Measurements from ENCODE around the gene MED14. TPM values are rescaled to one million over a fixed set of nuclear protein-coding genes. Genes with fewer than 3 reads are reported as not detected.
"Not testable (repeated sequence)": the region's sequence is repeated elsewhere in the genome, so short reads cannot be mapped to it uniquely, and the experiment has no call there.

Gene MED14
- 20.3 TPM for total RNA-seq

GRCh38 chrX:40735325-40736169, at the start of gene MED14:
Gene MED14, minus strand, starts transcription at chrX:40735542. Its CDS starts 130 bp downstream, at chrX:40735412.
- DNase-seq (ENCODE audit: low spot score) (peak; percentile 88), ATAC-seq (peak; percentile 96)

- ATAC-seq, result peak; percentile 36
Measured at GRCh38 chrX:40784516-40785151, 49.3 kb upstream of the MED14 start.

GRCh38 chrX:40782644-40783259, 47.4 kb upstream of the MED14 start:
- not testable (repeated sequence) for ATAC-seq; DNase-seq (ENCODE audit: low spot score)

More at GRCh38 chrX:40784516-40785151, 49.3 kb upstream of the MED14 start:
- DNase-seq (ENCODE audit: low spot score), result no peak

GRCh38 chrX:40780951-40781350, 45.6 kb upstream of the MED14 start:
- no peak for DNase-seq (ENCODE audit: low spot score)
- no peak for ATAC-seq

GRCh38 chrX:40780082-40780481, 44.7 kb upstream of the MED14 start:
- DNase-seq (ENCODE audit: low spot score) (no peak), ATAC-seq (no peak)

- DNase-seq (ENCODE audit: low spot score), result no peak
- no peak for ATAC-seq
Measured at GRCh38 chrX:40778861-40779575, 43.7 kb upstream of the MED14 start.

GRCh38 chrX:40773809-40774208, 38.5 kb upstream of the MED14 start:
- DNase-seq (ENCODE audit: low spot score) (no peak), ATAC-seq (no peak)

GRCh38 chrX:40773188-40773587, 37.8 kb upstream of the MED14 start:
- ATAC-seq (peak; percentile 86), DNase-seq (ENCODE audit: low spot score) (no peak)

GRCh38 chrX:40772290-40772689, 36.9 kb upstream of the MED14 start:
- DNase-seq (ENCODE audit: low spot score) (no peak), ATAC-seq (no peak)

GRCh38 chrX:40761762-40762161, 26.4 kb upstream of the MED14 start:
- ATAC-seq, result no peak
- no peak for DNase-seq (ENCODE audit: low spot score)

- ATAC-seq, result no peak
Measured at GRCh38 chrX:40759374-40759773, 24.0 kb upstream of the MED14 start.

GRCh38 chrX:40757058-40757457, 21.7 kb upstream of the MED14 start:
- DNase-seq (ENCODE audit: low spot score) (no peak), ATAC-seq (no peak)

More at GRCh38 chrX:40759374-40759773, 24.0 kb upstream of the MED14 start:
- DNase-seq (ENCODE audit: low spot score), result no peak

GRCh38 chrX:40755291-40756249, 20.2 kb upstream of the MED14 start:
- no peak for ATAC-seq
- DNase-seq (ENCODE audit: low spot score), result no peak

- DNase-seq (ENCODE audit: low spot score) (no peak), ATAC-seq (no peak)
Measured at GRCh38 chrX:40749681-40750494, 14.5 kb upstream of the MED14 start.

GRCh38 chrX:40748977-40749376, 13.6 kb upstream of the MED14 start:
- ATAC-seq, result no peak
- no peak for DNase-seq (ENCODE audit: low spot score)

- ATAC-seq, result no peak
Measured at GRCh38 chrX:40746521-40746920, 11.2 kb upstream of the MED14 start.

GRCh38 chrX:40736170-40736505, 796 bp upstream of the MED14 start:
- ATAC-seq, result peak; percentile 40
- DNase-seq (ENCODE audit: low spot score), result no peak

More at GRCh38 chrX:40746521-40746920, 11.2 kb upstream of the MED14 start:
- DNase-seq (ENCODE audit: low spot score), result no peak

GRCh38 chrX:40734971-40735324, 394 bp downstream of the MED14 start:
- peak; percentile 38 for ATAC-seq
- peak; percentile 45 for DNase-seq (ENCODE audit: low spot score)

GRCh38 chrX:40733706-40734105, 1.6 kb downstream of the MED14 start:
- DNase-seq (ENCODE audit: low spot score) (no peak), ATAC-seq (no peak)

All from left lobe of liver (tissue), 2 donors.